ENCODE measurements around the gene PRM3.

Gene PRM3

DNA sequence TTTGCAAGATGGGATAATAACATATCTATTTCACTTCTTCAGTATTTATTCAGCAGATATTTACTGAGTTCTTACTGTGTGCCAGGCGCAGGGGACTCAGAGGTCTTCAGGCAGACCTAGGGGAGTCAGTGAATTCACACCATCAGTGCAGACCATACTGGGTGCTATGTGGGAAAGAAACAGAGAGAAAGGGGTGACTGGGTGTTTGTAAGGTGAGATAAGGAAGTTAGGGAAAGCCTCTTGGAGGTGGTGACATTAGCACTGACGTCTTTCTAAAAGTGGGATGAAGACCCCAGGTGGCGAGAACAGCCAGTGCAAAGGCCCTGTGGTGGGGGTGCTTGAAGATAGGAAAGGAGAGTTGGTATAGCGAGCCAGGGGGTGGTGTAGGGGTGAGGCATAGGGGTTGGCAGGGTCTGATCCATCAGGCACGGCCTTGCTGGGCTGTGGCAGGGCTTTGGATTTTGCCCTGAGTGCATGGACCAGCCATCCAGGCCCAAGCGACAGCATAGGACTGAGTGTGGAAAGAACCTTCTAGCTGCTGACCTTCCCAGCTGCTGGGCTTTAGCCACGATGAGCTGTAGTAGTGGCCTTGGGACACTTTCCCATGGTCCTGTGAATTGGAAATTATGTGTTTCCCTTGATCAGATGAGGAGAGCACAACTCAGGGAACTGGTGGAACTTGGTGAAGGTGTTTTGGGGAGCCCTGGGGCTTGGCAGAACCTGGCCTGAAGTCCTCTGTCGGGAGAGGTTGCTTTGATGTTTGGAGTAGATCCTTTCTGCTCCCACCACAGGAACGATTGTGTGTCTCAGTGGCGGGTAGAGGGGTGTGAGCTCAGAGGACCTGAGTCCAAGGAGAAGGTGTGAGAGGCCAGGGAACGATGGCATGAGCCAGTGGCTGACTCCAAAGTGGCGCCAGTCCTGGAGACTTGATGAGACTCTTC is 13.5 kb downstream of the PRM3 start:
- in situ Hi-C loops (cut with MboI; ENCODE audit: low sequenced_read_pairs) = no loop called here

DNA sequence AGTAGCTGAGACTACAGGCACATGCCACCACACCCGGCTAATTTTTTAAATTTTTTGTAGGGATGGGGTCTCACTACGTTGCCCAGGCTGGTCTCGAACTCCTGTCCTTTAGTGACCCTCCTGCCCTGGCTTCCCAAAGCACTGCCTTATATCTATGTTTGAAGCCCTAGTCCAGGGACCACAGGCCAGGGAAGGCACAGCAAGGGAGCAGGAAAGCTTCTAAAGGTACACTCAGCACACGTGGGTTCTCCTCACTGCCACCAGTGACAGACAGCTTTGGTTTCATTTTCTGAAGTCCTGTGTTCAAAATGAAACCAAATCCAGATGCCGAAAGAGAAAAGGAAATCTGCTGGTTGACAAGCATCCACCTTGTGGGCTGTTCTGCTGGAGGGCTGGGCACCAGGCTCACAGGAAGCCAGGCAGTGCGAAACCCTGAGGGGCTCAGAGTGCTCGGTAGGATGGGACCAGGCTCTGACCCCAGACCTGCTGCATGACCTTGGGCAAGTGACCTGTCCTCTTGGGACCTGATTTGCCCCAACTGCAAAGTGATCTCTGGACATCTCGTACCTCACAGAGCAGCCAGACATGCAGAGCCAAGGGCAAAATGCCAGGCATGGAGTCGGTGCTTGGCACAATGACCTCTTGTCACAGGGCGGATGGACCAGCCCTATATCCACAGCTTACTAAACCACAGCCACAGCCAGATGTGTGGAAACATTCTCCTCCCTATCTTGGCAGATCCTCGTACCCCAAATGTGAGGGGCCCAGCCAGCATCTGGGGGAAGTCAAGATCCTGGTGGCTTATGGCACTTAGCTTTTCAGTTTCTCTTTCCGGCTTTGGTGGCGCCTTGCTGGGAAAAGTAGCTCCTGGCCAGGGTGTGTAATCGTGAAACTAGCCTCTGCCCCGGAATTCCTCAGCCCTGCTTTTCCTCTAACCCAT is 14.6 kb downstream of the PRM3 start:
- in situ Hi-C loops (cut with MboI; ENCODE audit: low sequenced_read_pairs) = no loop called here

DNA sequence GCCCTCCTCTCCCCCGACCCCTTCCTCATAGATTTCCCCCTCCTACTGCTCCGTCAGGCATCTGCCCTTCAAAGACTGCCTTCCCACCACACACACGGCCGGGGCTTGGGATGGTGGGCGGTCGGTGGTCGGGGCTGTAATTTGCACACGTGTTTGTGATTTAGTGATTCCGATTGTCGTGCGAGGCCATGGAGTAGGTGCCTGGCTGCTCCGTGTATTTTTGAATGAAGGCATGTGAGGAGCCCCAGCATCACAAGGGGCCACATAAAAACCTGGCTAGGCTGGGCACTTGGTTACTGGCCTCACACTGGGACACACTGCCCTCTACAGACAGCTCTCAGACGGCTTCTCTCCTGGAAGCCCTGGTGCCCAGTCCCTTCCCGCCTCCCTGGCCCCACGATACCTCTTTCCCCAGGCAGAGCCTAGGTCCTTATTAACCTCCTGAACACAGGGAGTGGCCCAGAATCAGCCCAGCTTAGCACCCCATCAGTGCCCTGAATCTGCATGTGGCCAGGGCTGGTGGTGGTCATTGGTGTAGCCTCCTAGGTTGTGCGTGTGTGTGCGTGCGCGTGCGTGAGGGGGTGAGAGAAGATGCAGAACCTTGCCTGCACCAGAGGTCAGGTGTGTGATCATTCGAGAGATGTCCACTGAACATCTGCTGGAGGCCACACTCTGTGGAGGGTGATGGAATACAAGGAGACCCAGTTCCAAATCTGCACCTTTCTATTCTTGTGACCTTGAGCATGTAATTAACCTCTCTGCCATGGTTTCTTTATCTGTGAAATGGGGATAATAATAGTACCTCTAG is 16.1 kb downstream of the PRM3 start:
- in situ Hi-C loops (cut with MboI; ENCODE audit: low sequenced_read_pairs) = no loop called here

DNA sequence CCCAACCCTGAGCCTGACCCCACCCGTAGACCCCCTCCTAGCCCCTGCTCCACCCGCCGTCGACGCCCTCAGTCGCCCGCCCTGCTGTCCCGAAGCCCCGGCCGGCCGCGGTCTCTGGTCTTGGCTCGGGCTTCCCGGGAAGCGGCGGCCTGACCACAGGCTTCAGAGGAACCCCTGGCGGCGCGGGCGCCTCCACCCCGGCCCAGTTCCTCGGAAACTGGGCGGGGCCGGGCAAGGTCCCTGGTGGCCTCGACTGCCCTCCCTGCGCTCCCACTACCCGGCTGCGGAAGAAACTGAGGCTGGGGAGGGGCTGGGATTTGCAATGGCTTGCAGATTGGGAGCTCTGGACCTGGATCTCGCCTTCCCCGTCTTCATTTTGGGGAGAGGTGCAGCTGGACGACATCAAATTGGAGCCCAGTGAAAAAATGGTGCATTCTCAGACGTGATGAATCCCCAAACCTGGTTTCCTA is 16.7 kb downstream of the PRM3 start:
- in situ Hi-C loops (cut with MboI; ENCODE audit: low sequenced_read_pairs) = no loop called here

DNA sequence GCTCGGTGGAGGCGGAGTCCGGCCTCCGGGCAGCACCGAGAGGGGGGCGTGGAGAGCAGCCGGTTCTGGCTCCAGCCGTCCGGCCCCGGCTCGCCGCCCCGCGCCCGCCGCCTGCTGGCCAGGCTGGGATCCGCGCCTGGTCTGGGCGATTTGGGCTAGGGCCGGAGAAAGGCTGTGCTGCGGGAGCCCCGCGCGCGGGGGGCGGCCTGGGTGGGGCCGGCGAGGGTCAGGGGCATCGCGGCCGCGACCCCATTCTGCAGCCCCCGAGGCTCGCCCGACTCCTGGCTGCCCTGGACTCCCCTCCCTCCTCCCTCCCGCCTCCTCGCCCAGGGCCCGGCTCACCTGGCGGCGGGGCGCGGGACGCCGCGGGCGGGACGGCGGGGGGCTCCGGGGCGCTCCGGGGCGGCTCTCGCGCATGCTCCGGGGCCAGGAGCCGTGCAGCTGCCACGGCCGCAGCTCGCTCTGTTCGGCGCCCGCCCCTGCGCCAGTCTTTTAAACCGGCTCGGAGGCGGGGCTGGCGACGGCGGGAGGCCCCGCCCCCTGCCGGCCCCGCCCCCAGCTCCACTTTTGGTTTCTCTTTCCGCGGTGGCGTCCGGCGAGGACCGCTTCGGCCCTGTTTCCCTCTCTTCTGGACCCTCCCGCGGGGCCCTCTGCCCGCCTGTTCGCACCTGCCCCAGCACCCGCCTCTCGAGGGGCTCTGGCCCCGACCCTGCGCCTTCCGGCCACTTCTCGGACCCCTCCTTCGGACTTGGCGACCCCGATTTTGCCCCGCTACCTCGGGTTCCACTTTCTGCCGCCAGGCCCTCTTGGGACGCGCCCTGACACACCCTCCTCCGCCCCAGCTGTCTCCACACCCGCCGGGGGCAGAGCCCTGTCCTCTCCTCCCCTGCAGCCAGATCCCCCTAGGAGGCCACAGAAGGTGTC is 17.4 kb downstream of the PRM3 start, which contains the start of gene SOCS1:
Gene SOCS1 (minus strand): TSS at position 468 of the 924 bp plus-strand sequence. CDS start 726 bp downstream, outside the sequence.
- in situ Hi-C loops (cut with MboI; ENCODE audit: low sequenced_read_pairs) = no loop called here

DNA sequence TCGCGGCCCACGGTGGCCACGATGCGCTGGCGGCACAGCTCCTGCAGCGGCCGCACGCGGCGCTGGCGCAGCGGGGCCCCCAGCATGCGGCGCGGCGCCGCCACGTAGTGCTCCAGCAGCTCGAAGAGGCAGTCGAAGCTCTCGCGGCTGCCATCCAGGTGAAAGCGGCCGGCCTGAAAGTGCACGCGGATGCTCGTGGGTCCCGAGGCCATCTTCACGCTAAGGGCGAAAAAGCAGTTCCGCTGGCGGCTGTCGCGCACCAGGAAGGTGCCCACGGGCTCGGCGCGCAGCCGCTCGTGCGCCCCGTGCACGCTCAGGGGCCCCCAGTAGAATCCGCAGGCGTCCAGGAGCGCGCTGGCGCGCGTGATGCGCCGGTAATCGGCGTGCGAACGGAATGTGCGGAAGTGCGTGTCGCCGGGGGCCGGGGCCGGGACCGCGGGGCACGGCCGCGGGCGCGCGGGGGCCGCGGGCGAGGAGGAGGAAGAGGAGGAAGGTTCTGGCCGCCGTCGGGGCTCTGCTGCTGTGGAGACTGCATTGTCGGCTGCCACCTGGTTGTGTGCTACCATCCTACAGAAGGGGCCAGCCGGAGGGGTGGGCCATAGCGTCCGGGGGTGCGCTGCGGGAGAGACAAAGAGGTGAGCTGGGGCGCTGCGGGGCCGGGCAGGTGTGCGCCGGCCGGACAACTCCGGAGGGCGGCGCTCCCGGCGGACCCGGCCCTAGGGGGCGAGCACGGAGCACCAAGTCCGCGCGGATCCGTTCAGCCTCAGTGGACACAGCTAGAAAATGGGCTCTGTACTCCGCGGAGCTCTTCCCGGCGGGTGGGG is 18.3 kb downstream of the PRM3 start:
- in situ Hi-C loops (cut with MboI; ENCODE audit: low sequenced_read_pairs) = no loop called here

DNA sequence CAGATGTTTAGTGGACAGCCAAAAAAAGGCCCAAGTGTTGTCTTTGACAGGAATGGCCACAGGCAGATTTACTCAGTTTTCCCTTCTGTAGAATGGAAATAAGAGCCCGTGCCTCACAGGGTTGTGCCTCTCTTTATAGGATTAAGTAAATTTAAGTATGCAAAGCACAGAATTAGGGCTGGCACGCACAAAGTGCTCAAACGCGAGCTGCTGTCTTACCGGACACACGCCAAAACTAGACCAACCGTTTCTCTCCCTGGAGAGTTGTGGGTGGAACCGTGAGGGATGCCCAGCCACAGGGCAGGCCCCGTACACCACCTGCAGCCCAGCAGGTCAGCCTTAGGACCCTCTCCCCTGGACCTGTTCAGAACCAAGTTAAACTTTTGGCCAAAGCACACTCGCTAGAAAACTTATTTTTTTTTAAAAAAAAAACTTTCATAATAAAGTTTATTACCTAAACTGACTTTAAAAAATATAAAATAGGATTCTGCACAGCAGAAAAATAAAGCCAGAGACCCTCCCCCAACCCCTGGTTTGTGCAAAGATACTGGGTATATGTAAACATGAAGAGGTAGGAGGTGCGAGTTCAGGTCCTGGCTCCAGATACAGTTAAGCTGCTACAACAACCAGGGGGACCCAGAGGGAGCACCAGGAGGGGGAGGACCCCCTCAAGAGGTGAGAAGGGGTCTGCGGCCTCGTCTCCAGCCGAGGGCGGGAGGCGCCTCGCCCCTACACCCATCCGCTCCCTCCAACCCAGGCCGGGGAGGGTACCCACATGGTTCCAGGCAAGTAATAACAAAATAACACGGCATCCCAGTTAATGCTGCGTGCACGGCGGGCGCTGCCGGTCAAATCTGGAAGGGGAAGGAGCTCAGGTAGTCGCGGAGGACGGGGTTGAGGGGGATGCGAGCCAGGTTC is 19.2 kb downstream of the PRM3 start:
- in situ Hi-C loops (cut with MboI; ENCODE audit: low sequenced_read_pairs) = no loop called here

DNA sequence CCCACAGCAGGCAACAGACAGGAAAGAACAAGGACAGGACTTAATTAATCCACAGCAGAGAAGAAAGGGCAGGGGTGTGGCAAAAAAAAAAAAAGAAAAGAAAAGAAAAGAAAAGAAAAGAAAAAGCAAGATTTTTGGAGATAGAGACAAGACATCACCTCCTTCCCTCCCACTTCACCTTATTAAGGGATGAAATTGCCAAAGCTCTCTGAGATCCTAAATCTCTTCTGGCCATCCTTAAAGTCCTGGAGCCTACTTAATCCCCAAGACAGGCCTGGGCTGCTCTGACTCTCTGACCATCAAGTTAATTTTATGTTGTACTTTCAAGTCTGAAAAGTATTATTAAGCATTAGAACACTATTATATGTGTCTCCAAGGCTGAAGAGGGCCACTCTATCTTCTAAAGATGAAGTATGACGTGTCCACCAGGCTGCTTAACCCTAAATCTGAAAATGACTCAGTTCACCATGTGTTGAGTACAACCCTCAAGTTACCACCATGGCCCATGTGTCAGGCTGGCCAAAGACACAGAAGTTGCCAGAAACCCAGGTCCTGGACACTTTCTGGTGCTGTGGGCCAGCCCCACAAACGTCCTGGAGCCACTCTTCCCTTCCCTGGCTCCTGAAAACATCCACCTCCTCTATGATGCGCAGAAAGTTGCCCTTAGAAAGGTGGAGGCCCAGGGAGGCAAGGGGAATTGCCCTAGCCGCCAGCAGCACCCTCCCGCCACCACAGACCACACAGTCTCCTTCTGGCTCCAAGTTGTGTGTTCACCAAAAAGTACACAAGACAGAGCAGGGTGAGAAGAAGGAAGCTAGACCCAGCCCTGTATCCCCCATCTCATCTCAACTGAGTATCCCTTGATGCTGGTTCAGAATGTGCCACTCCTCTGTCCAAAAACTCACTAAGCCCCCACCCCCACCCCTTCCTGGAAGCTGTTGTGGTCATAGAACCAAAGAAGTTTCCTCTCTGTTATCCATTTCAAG is 20.1 kb downstream of the PRM3 start:
- in situ Hi-C loops (cut with MboI; ENCODE audit: low sequenced_read_pairs) = no loop called here

DNA sequence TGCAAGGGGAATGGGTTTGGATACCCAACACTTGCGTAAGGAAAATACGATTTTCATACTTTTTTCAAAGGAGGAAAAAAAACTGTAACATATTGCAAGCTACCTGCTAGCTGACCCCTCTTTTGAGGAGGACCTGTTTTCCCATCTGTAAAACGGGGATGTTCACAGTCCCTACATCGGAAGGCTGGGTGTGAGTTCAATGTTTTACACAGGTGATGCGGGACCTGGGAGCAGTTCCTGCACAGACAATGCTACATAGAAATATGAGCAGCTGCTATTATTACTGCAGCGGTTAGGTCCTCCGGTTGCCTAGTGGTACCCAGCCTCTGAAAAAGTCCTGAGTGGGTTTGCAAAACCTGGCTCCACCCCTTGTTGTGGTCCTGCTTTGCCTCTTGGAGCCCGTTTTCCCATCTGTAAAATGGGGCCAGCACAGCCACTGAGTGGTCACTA is 20.9 kb downstream of the PRM3 start:
- in situ Hi-C loops (cut with MboI; ENCODE audit: low sequenced_read_pairs) = no loop called here

DNA sequence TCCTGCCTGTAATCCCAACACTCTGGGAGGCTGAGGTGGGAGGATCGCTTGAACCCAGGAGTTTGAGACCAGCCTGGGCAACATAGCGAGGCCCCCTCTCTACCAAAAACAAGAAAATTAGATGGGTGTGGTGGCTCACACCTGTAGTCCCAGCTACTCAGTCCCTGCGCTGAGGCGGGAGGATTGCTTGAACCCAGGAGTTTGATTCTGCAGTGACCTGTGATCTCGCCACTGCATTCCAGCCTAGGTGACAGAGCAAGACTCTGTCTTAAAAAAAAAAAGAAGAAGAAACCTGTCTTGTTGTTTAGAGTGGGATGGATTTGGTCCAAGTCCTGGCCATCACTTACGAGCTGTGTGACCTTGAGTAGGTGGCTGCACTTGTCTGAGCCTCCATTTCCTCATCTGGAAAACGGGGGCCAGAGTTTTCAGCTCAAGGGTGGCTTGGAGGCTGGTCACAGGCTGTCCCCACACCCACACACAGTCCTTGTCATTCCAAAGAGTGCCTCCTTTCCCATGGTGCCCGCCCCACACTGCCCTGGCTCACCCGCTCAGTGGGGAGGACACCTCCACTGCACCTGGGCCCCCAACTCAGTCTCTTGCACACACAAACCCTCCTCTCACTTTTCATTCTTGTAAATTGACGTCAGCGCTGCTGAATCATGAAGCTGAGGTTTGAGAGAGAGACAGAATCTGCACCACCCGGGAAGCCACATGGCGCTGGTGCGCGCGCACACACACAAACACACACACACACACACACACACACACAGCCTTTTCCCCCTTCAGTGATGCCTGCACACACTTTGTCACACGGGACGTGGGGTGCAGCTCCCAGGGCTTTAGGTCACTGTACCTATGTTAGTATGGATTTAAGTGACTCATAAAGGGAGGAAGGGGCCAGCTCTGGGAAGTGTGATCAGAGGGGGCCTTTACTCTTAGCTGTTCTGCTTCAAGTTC is 21.6 kb downstream of the PRM3 start:
- in situ Hi-C loops (cut with MboI; ENCODE audit: low sequenced_read_pairs) = no loop called here

DNA sequence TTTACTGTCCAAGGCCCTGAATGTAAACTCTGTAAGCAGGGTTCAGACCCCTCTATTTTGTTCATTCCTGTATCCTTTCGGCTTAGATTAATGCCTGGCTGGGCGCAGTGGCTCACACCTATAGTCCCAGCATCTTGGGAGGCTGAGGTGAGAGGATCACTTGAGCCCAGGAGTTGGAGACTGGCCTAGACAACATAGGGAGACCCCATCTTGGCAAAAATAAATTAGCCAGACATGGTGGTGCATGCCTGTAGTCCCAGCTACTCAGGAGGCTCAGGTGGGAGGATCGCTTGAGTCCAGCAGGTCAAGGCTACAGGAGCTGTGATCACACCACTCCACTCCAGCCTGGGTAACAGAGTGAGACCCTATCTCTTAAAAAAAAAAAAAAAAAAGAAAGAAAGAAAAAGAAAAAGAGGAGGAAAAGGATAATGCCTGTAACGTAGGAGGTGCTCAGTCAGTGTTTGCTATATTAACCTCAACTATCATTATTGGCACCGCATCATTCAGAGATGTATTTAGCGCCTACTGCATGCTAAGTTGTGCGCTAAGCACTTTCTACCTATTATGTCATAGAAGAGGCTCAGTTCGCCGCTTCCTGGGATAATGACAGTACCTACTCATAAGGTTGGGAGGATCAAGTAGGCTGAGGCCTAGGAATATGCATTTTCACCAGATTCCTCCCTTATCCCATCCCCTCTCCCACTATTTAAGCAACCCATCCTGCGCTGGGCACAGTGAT is 22.5 kb downstream of the PRM3 start:
- in situ Hi-C loops (cut with MboI; ENCODE audit: low sequenced_read_pairs) = no loop called here

DNA sequence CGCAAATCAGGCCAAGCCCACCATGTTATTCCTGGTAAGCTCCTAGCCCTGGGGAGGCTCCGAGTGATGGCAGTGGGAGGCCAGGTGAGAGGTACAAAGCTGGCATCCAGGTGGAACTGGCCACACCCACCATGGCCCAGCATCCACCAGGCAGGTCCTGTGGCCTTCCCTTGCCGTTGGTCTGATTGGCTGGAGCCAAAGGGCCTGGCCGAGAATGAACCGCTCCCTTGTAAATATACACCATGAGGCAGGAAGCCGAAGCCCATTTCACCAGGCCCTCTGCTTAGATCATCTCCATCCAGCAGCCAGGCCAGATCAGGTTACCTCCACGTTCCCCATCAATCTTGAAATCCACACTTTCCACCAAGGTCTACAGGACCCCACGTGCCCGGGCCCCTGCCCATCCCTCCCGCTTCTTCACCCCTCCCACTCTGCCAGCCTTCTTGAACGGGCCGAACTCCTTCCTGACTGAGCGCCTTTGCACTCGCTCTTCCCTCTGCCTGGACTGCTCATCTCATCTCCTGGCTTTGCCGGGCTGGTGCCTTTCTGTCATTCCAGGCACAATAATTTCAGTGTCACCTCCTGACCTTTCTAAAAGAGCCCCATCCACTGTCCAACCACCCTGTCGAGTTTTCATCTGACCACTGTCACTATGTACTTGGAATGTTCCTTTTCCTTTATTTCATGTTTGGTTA is 23.2 kb downstream of the PRM3 start:
- in situ Hi-C loops (cut with MboI; ENCODE audit: low sequenced_read_pairs) = no loop called here

DNA sequence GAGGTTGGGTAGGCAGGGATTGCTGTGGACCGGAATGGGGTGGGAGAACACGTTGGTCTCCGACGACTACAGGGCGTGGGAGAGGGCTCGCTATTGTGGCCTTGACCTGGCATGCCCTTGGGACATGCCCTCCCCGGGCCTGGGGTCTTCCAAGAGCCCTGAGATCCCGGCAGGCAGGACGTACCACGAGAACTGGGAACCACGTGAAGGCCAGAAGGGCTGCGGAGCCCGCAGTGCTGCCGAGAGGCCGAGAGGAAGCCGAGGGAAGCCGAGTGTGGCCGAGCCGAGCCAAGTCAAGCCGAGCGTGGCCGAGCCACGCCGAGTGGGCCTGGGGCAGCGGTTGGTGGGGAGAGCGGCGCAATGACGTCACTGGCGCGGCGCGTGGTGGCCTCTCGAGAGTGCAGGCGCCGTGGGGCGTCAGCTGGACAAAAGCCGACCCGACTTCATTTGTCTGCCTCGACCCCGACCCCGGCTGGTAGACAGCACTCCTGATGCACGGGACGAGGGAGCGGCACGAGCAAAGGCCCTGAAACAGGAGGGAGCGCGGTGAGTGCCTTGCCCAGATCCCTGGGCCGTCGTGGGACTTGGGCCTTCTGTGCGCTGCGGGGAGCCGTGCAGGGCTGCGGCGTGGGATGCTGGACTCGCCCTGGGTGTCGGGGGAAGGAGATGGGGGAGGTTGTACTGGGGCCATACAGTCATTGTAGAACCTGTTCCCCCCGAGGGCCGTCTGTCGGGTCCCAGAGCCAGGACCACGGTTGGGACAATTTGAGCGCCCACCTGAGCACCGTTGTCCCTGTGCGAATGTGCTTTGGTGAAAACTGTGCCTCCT is 24.0 kb downstream of the PRM3 start:
- in situ Hi-C loops (cut with MboI; ENCODE audit: low sequenced_read_pairs) = no loop called here
